ENCODE measurements around the gene SPCS2.
"Not testable (repeated sequence)": the region's sequence is repeated elsewhere in the genome, so short reads cannot be mapped to it uniquely, and the experiment has no call there.

The SPCS2 gene

GRCh38 chr11:74950374-74950969 is 1.4 kb downstream of the SPCS2 start:
- DNase-seq = no peak

GRCh38 chr11:74951226-74951625 is 2.2 kb downstream of the SPCS2 start:
- DNase-seq = no peak

GRCh38 chr11:74952752-74953151 is 3.7 kb downstream of the SPCS2 start:
- no peak for DNase-seq

- no peak for DNase-seq
These were observed 4.4 kb downstream of the SPCS2 start for GRCh38 chr11:74953451-74953850.

GRCh38 chr11:74954199-74954598 is 5.1 kb downstream of the SPCS2 start:
- no peak for DNase-seq

GRCh38 chr11:74956397-74957015 is 7.4 kb downstream of the SPCS2 start:
- DNase-seq = no peak

GRCh38 chr11:74957937-74958629 is 9.0 kb downstream of the SPCS2 start:
- DNase-seq = no peak

- DNase-seq = not testable (repeated sequence)
These were observed 11.1 kb downstream of the SPCS2 start for GRCh38 chr11:74960128-74960527.

GRCh38 chr11:74966651-74967050 is 17.6 kb downstream of the SPCS2 start:
- DNase-seq = no peak

GRCh38 chr11:74970852-74971395 is 21.9 kb downstream of the SPCS2 start:
- DNase-seq = no peak

GRCh38 chr11:74971424-74971823 is 22.4 kb downstream of the SPCS2 start:
- no peak for DNase-seq

GRCh38 chr11:74978041-74978440 is 29.0 kb downstream of the SPCS2 start:
- DNase-seq = no peak

GRCh38 chr11:74980634-74981033 is 31.6 kb downstream of the SPCS2 start:
- no peak for DNase-seq

GRCh38 chr11:74981888-74982287 is 32.8 kb downstream of the SPCS2 start:
- no peak for DNase-seq

- no peak for DNase-seq
These were observed 35.0 kb downstream of the SPCS2 start for GRCh38 chr11:74984070-74984469.

- no peak for DNase-seq
These were observed 35.7 kb downstream of the SPCS2 start for GRCh38 chr11:74984730-74985129.

GRCh38 chr11:74988541-74989259 is 39.6 kb downstream of the SPCS2 start, which contains the start of gene NEU3:
NEU3 (plus strand) TSS chr11:74988933; CDS start chr11:74989061, 128 bp downstream.
- peak; percentile 91 for DNase-seq

GRCh38 chr11:74989260-74989638 is 40.2 kb downstream of the SPCS2 start:
- peak; percentile 12 for DNase-seq

GRCh38 chr11:74990150-74990549 is 41.1 kb downstream of the SPCS2 start:
- DNase-seq = not testable (repeated sequence)

GRCh38 chr11:74990941-74991340 is 41.9 kb downstream of the SPCS2 start:
- no peak for DNase-seq

- DNase-seq = no peak
These were observed 43.8 kb downstream of the SPCS2 start for GRCh38 chr11:74992852-74993251.

GRCh38 chr11:75000975-75001354 is 51.9 kb downstream of the SPCS2 start:
- no peak for DNase-seq

- DNase-seq = no peak
These were observed 52.6 kb downstream of the SPCS2 start for GRCh38 chr11:75001686-75002085.
